Suprapubic skin (tissue), 4 donors: ENCODE measurements around the gene PSPH. TPM values are rescaled to one million over a fixed set of nuclear protein-coding genes. Genes with fewer than 3 reads are reported as not detected.

ENCODE experiments used
- DNase-seq, 2 donors: peaks; one replicate each; pipeline ENCODE4 v3.0.0-alpha.2; 2019; ENCODE audit warnings: low spot score in 2 of 2
- H3K27ac ChIP-seq: fragments of 200-600 bp; sonication (generic); one replicate; pipeline ENCODE4 v1.5.1; 2019
- H3K27me3 ChIP-seq: fragments of 200-600 bp; sonication (generic); one replicate; pipeline ENCODE4 v1.5.1; 2019
- H3K36me3 ChIP-seq: fragments of 200-600 bp; sonication (generic); one replicate; pipeline ENCODE4 v1.5.1; 2019
- H3K4me1 ChIP-seq: fragments of 200-600 bp; sonication (generic); one replicate; pipeline ENCODE4 v1.5.1; 2019
- H3K4me3 ChIP-seq: fragments of 200-600 bp; sonication (generic); one replicate; pipeline ENCODE4 v1.5.1; 2019; ENCODE audit warnings: mild to moderate bottlenecking
- H3K9me3 ChIP-seq: fragments of 200-600 bp; sonication (generic); one replicate; pipeline ENCODE4 v1.5.1; 2019
- CTCF ChIP-seq, 2 donors: fragments of 200-600 bp in 1 of 2; fragments of 450-650 bp in 1 of 2; sonication (generic) in 1 of 2; IDR thresholded peaks; one replicate each; pipeline ENCODE4 v1.5.1; 2016 to 2019; ENCODE audit warnings: antibody characterized with exemption in 2 of 2, mild to moderate bottlenecking in 1 of 2, moderate library complexity in 1 of 2
- EP300 ChIP-seq: sonication (generic); formaldehyde crosslinking; IDR thresholded peaks from one replicate; pipeline ENCODE4 v1.6.1; 2017; ENCODE audit warnings: antibody characterized with exemption
- POLR2A ChIP-seq, 2 donors: fragments of 450-650 bp; IDR thresholded peaks; one replicate each; pipeline ENCODE4 v1.6.1; 2017; ENCODE audit warnings: antibody characterized with exemption in 2 of 2, mild to moderate bottlenecking in 2 of 2, moderate library complexity in 2 of 2
- POLR2AphosphoS5 ChIP-seq, 3 donors: sonication (generic); formaldehyde crosslinking; IDR thresholded peaks; one replicate each; pipeline ENCODE4 v1.6.1; 2017; ENCODE audit warnings: antibody characterized with exemption in 3 of 3
- WGBS: methylation state at CpG from one replicate; pipeline ENCODE4 v1.1.5; 2018; 5-methylcytosine and 5-hydroxymethylcytosine counted together
- total RNA-seq, 4 donors: library from RNA; depleted of rRNA; stranded (reverse); fragments of >200 nt; gene quantifications; one replicate each; pipeline ENCODE4 v1.1.0, GENCODE V29; 2016

Gene PSPH
- total RNA-seq, 4 donors from 2014 or later = 4.1 to 19.2 (median 14.1) TPM

GRCh38 chr7:56003749-56004148 is 47.5 kb downstream of the PSPH start:
- Histone ChIP-seq H3K27me3 (no peaks in the 10 kb centered on the region), H3K9me3 (no peaks in the 10 kb centered on the region), H3K27ac (no peak overlapping the region), H3K36me3 (peaks cover 16% of the 10 kb centered on the region), H3K4me3 (no peak overlapping the region), H3K4me1 (no peaks in the 10 kb centered on the region)
- TF ChIP-seq POLR2AphosphoS5 (IDR thresholded peaks at IDR 0.05) (no peak), EP300 (no peak), CTCF (IDR thresholded peaks at IDR 0.05) (no peak), POLR2A (IDR thresholded peaks at IDR 0.05) (no peak)
- WGBS = 97% methylated on average over 4 of the region's 4 CpGs
- no peak for DNase-seq

GRCh38 chr7:55996856-55997500 is 54.3 kb downstream of the PSPH start:
- 93% methylated on average over 8 of the region's 8 CpGs for WGBS
- Histone ChIP-seq H3K27ac (no peak overlapping the region), H3K4me3 (no peak overlapping the region), H3K36me3 (peaks cover 69% of the 10 kb centered on the region), H3K4me1 (no peaks in the 10 kb centered on the region), H3K9me3 (no peaks in the 10 kb centered on the region), H3K27me3 (no peaks in the 10 kb centered on the region)
- TF ChIP-seq CTCF (IDR thresholded peaks at IDR 0.05) (no peak), EP300 (no peak), POLR2AphosphoS5 (IDR thresholded peaks at IDR 0.05) (no peak)
- no peak for DNase-seq

- Histone ChIP-seq H3K36me3 (peaks cover 83% of the 10 kb centered on the region), H3K4me1 (no peaks in the 10 kb centered on the region), H3K4me3 (no peak overlapping the region), H3K27ac (no peak overlapping the region), H3K27me3 (no peaks in the 10 kb centered on the region), H3K9me3 (no peaks in the 10 kb centered on the region)
- WGBS = 97% methylated on average over 3 of the region's 3 CpGs
- no peak for TF ChIP-seq POLR2AphosphoS5 (IDR thresholded peaks at IDR 0.05)
- no peak for TF ChIP-seq EP300
- no peak for TF ChIP-seq CTCF (IDR thresholded peaks at IDR 0.05)
- no peak for TF ChIP-seq POLR2A (IDR thresholded peaks at IDR 0.05)
- DNase-seq = no peak
Measured at GRCh38 chr7:55992346-55992745, 58.9 kb downstream of the PSPH start.

- no peak for DNase-seq
- Histone ChIP-seq H3K4me3 (no peak overlapping the region), H3K36me3 (peaks cover 98% of the 10 kb centered on the region), H3K4me1 (no peaks in the 10 kb centered on the region), H3K9me3 (no peaks in the 10 kb centered on the region), H3K27ac (no peak overlapping the region), H3K27me3 (no peaks in the 10 kb centered on the region)
- WGBS = 71% methylated on average over 3 of the region's 3 CpGs
- no peak for TF ChIP-seq POLR2A (IDR thresholded peaks at IDR 0.05)
Measured at GRCh38 chr7:55983537-55983936, 67.7 kb downstream of the PSPH start.

GRCh38 chr7:55980266-55980665 is 71.0 kb downstream of the PSPH start:
- no peak for DNase-seq
- Histone ChIP-seq H3K9me3 (no peaks in the 10 kb centered on the region), H3K27ac (no peak overlapping the region), H3K4me1 (no peaks in the 10 kb centered on the region), H3K36me3 (peaks cover 70% of the 10 kb centered on the region), H3K27me3 (no peaks in the 10 kb centered on the region), H3K4me3 (no peak overlapping the region)
- TF ChIP-seq EP300 = no peak
- no peak for TF ChIP-seq POLR2AphosphoS5 (IDR thresholded peaks at IDR 0.05)
- no peak for TF ChIP-seq CTCF (IDR thresholded peaks at IDR 0.05)
- 84% methylated on average over 3 of the region's 3 CpGs for WGBS

- 75% methylated on average over 4 of the region's 4 CpGs for WGBS
- no peaks in the 10 kb centered on the region for H3K4me1 ChIP-seq
- H3K36me3 ChIP-seq = peaks cover 46% of the 10 kb centered on the region
- TF ChIP-seq POLR2AphosphoS5 (IDR thresholded peaks at IDR 0.05) = no peak
- TF ChIP-seq EP300 = no peak
- no peak for TF ChIP-seq CTCF (IDR thresholded peaks at IDR 0.05)
- no peak for TF ChIP-seq POLR2A (IDR thresholded peaks at IDR 0.05)
- H3K27me3 ChIP-seq = no peaks in the 10 kb centered on the region
- H3K4me3 ChIP-seq = no peak overlapping the region
- no peaks in the 10 kb centered on the region for H3K9me3 ChIP-seq
- no peak for DNase-seq
- no peak overlapping the region for H3K27ac ChIP-seq
Measured at GRCh38 chr7:55977831-55978230, 73.4 kb downstream of the PSPH start.
